ENCODE results near the gene CHRNA5.

The CHRNA5 gene

DNA sequence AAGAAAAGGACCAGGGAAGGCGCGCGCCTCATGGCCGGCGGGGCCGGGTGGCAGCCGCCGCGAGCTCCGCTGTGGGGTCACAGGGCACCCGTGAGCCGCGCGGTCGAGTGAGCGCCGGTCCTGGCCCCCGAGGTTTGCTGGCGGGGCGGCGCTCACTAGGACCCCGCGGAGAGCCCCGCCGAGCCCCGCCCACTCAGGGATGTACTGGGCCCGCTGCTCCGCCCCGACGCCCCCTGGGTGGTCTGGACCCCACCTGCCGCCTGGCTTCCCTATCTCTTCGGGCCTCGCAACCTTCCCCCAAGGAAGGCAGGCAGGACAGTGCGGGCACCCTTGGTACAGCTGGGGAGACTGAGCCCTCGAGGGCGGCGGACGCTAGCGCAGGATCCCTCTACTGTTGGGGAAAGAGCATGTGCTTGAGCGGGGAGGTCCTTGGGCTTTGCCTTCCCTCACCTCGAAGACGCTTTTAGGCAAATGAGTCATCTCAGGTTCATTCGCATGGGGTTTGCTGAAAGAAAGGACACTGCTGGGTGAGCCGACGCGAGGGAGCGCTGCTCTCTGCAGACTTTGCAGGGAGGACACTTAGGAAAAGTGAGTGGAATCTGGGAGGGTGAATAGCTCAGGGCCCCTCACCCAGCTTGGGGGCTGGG, 75.9 kb downstream of the CHRNA5 start, which contains the start of gene CHRNB4:
CHRNB4 (minus strand) TSS at position 109 of the 647 bp plus-strand sequence; CDS start at position 32, 77 bp downstream.
- no peaks in the 10 kb centered on the region for H3K9me3 ChIP-seq (ENCODE audit: control insufficient read depth, insufficient read depth, low read length)
- H3K27ac ChIP-seq (ENCODE audit: low read depth, low read length), result peak within 1 kb of the TSS; percentile 87
- peak within 1 kb of the TSS; percentile 17; the same call in 1 of the 2 replicates for H3K9ac ChIP-seq (ENCODE audit: low read depth, low read length)
- H3K36me3 ChIP-seq (ENCODE audit: control insufficient read depth, insufficient read depth, low read length), result no peaks in the 10 kb centered on the region
- H3K4me3 ChIP-seq (ENCODE audit: low read depth, low read length), result peak within 1 kb of the TSS; percentile 79
- peaks cover 5% of the 10 kb centered on the region for H3K27me3 ChIP-seq (ENCODE audit: control insufficient read depth, insufficient read depth, low read length)
- H3K4me1 ChIP-seq (ENCODE audit: control insufficient read depth, insufficient read depth, low read length), result peaks cover 7% of the 10 kb centered on the region

DNA sequence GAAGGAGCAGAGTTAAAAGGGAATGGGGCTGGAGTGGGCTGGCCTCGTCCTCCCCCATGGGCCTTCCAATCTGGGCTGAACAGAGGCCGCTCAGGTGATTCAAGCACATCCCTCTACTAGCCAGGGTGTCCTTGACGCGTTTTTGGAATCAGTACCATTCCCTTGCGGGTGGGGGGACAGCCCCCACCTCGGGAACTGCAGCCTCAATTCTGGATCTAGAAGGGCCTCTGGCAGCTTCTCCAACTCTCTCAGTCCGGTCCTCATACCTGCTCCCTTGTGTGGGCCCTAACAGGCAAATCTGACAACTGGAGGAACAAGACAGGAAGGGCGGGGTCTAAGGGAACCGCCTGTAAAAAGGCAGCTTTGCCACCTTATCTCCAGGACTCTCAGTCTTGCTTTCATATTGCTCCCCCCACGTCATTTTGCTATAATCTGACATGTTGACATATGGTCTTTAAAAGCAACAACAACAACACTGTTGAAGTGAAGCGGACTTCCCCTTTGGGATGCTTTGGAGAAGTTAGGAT, 76.5 kb downstream of the CHRNA5 start:
- H3K4me3 ChIP-seq (ENCODE audit: low read depth, low read length), result peak overlapping the region; percentile 79
- H3K27ac ChIP-seq (ENCODE audit: low read depth, low read length), result peak overlapping the region; percentile 87
- H3K36me3 ChIP-seq (ENCODE audit: control insufficient read depth, insufficient read depth, low read length), result no peaks in the 10 kb centered on the region
- H3K27me3 ChIP-seq (ENCODE audit: control insufficient read depth, insufficient read depth, low read length), result peaks cover 5% of the 10 kb centered on the region
- H3K9me3 ChIP-seq (ENCODE audit: control insufficient read depth, insufficient read depth, low read length), result no peaks in the 10 kb centered on the region
- H3K9ac ChIP-seq (ENCODE audit: low read depth, low read length), result no peak overlapping the region
- peaks cover 7% of the 10 kb centered on the region for H3K4me1 ChIP-seq (ENCODE audit: control insufficient read depth, insufficient read depth, low read length)

DNA sequence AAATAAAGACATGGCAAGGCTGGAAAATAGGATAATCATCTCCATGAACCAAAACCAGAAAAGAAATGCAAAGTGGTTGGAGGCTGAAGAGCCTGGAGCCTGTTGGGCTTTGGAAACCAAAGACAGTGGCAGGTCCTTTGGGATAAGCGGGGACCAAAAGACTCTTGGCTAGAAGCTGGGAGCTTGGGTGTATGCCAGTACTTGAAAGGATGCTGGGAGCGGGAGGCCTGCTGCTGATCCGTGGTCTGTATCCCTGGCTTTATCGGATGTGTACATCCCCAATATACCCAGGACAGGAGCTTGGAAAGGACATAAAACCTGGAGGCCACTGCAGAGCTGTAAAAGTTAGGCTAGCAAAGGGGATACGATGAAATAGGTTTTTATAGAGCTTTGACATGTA, 77.0 kb downstream of the CHRNA5 start:
- peaks cover 7% of the 10 kb centered on the region for H3K4me1 ChIP-seq (ENCODE audit: control insufficient read depth, insufficient read depth, low read length)
- no peak overlapping the region for H3K27ac ChIP-seq (ENCODE audit: low read depth, low read length)
- peak overlapping the region; percentile 79; the same call in 1 of the 2 replicates for H3K4me3 ChIP-seq (ENCODE audit: low read depth, low read length)
- no peaks in the 10 kb centered on the region for H3K9me3 ChIP-seq (ENCODE audit: control insufficient read depth, insufficient read depth, low read length)
- H3K27me3 ChIP-seq (ENCODE audit: control insufficient read depth, insufficient read depth, low read length), result peaks cover 5% of the 10 kb centered on the region
- no peak overlapping the region for H3K9ac ChIP-seq (ENCODE audit: low read depth, low read length)
- H3K36me3 ChIP-seq (ENCODE audit: control insufficient read depth, insufficient read depth, low read length), result no peaks in the 10 kb centered on the region
